ENCODE measurements around the gene ACACB.

DNA sequence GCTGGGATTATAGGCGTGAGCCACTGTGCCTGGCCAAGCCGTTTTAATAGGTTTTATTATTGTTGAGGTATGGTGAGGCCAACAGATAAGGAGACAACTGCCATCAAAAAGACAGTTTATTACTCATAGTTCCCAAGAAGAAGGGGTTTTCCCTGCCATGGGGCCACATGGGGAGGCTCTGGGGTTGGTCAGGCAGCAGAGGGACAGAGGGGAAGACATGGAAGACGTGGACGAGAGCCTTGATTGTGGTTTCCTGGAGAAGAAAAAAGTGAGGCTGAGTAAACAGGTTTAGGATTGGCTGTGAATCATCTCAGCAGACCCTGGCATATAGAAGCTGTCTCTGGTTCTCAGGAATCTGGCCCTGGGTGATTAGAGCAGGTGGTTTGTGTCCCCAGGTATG lies 122.8 kb downstream of the ACACB start:
- TF ChIP-seq, protein P1, sequence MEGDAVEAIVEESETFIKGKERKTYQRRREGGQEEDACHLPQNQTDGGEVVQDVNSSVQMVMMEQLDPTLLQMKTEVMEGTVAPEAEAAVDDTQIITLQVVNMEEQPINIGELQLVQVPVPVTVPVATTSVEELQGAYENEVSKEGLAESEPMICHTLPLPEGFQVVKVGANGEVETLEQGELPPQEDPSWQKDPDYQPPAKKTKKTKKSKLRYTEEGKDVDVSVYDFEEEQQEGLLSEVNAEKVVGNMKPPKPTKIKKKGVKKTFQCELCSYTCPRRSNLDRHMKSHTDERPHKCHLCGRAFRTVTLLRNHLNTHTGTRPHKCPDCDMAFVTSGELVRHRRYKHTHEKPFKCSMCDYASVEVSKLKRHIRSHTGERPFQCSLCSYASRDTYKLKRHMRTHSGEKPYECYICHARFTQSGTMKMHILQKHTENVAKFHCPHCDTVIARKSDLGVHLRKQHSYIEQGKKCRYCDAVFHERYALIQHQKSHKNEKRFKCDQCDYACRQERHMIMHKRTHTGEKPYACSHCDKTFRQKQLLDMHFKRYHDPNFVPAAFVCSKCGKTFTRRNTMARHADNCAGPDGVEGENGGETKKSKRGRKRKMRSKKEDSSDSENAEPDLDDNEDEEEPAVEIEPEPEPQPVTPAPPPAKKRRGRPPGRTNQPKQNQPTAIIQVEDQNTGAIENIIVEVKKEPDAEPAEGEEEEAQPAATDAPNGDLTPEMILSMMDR (IDR thresholded peaks at IDR 0.05) = no peak
- TF ChIP-seq EP300 (IDR thresholded peaks at IDR 0.05) (no peak), POLR2A (IDR thresholded peaks at IDR 0.05) (no peak)

Measured in tibial nerve (tissue), 4 donors.